ENCODE measurements around the gene SELENOV. TPM values are rescaled to one million over a fixed set of nuclear protein-coding genes. Genes with fewer than 3 reads are reported as not detected.

The SELENOV gene
- polyA plus RNA-seq, 3 donors: not detected

DNA sequence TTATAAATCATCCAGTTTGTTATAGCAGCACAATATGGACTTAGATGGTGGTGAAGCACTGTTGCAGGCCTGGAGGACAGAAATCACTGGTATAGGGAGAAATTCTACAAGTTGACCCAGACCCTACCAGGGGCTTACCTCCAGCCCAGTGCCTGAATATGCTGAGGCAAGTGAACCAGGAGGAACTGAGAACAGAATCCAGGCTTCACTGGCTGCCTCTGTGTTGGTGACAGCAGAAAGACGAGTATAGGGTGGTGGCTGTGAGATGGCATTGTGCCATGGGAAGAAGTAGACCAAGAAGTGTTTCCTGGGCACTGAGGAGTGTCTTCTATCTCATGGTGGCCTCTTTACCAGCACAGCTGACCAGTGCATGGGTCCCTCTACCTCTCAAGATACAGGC lies 40.9 kb downstream of the SELENOV start:
- peaks cover 48 to 65% of the 10 kb centered on the region in 2 donors for H3K4me1 ChIP-seq (ENCODE audit: control insufficient read depth in 1 of 2, insufficient read depth in 2 of 2, low read length in 2 of 2)
- no peak overlapping the region for H2AFZ ChIP-seq (ENCODE audit: insufficient read depth, low read depth, low read length, poor library complexity, severe bottlenecking)
- Mint-ChIP-seq H3K27me3 (ENCODE audit: low read depth in 3 of 3) (peaks cover 2 to 7% (median 2%) of the 10 kb centered on the region in 3 donors), H3K27ac (no peak overlapping the region), H3K4me3 (no peak overlapping the region), H3K4me1 (peaks cover 61% of the 10 kb centered on the region), H3K9me3 (no peaks in the 10 kb centered on the region), H3K36me3 (no peaks in the 10 kb centered on the region)
- H3K9ac ChIP-seq (ENCODE audit: insufficient read depth, low read length, poor library complexity, severe bottlenecking): no peak overlapping the region
- no peak overlapping the region for H3K4me2 ChIP-seq (replicated peaks; ENCODE audit: extremely low read depth, low read length, poor library complexity, severe bottlenecking)
- no peaks in the 10 kb centered on the region for H4K20me1 ChIP-seq (ENCODE audit: insufficient read depth, low read length)
- no peak for DNase-seq
- no peaks in the 10 kb centered on the region for H3K36me3 ChIP-seq (replicated peaks in 1 of 2; ENCODE audit: control insufficient read depth in 1 of 2, insufficient read depth in 2 of 2, low read length in 2 of 2)
- H3K27me3 ChIP-seq (ENCODE audit: control insufficient read depth in 2 of 2, insufficient read depth in 2 of 2, low read length in 2 of 2): no peaks in the 10 kb centered on the region
- H3K79me2 ChIP-seq (ENCODE audit: insufficient read depth, low read length): no peaks in the 10 kb centered on the region
- no peaks in the 10 kb centered on the region for H3K9me3 ChIP-seq (replicated peaks in 1 of 2; ENCODE audit: control insufficient read depth in 1 of 2, insufficient read depth in 1 of 2, low read length in 2 of 2)
- no peak overlapping the region for H3K4me3 ChIP-seq (replicated peaks in 1 of 3; ENCODE audit: low read depth in 2 of 3, low read length in 3 of 3)
- intact Hi-C loops (cut with micrococcal nuclease): loop anchor here in 1 of 2 donors (5.0 kb wide), 1 partner anchor 106 kb away; no protein-coding TSS in a partner anchor
- no CpG with 5 or more reads among the region's 1 CpG for WGBS (ENCODE audit: insufficient coverage)
- no peak overlapping the region for H3K27ac ChIP-seq (ENCODE audit: low read depth in 1 of 2, low read length in 2 of 2)
- TF ChIP-seq, protein P1, sequence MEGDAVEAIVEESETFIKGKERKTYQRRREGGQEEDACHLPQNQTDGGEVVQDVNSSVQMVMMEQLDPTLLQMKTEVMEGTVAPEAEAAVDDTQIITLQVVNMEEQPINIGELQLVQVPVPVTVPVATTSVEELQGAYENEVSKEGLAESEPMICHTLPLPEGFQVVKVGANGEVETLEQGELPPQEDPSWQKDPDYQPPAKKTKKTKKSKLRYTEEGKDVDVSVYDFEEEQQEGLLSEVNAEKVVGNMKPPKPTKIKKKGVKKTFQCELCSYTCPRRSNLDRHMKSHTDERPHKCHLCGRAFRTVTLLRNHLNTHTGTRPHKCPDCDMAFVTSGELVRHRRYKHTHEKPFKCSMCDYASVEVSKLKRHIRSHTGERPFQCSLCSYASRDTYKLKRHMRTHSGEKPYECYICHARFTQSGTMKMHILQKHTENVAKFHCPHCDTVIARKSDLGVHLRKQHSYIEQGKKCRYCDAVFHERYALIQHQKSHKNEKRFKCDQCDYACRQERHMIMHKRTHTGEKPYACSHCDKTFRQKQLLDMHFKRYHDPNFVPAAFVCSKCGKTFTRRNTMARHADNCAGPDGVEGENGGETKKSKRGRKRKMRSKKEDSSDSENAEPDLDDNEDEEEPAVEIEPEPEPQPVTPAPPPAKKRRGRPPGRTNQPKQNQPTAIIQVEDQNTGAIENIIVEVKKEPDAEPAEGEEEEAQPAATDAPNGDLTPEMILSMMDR (IDR thresholded peaks at IDR 0.05): no peak

DNA sequence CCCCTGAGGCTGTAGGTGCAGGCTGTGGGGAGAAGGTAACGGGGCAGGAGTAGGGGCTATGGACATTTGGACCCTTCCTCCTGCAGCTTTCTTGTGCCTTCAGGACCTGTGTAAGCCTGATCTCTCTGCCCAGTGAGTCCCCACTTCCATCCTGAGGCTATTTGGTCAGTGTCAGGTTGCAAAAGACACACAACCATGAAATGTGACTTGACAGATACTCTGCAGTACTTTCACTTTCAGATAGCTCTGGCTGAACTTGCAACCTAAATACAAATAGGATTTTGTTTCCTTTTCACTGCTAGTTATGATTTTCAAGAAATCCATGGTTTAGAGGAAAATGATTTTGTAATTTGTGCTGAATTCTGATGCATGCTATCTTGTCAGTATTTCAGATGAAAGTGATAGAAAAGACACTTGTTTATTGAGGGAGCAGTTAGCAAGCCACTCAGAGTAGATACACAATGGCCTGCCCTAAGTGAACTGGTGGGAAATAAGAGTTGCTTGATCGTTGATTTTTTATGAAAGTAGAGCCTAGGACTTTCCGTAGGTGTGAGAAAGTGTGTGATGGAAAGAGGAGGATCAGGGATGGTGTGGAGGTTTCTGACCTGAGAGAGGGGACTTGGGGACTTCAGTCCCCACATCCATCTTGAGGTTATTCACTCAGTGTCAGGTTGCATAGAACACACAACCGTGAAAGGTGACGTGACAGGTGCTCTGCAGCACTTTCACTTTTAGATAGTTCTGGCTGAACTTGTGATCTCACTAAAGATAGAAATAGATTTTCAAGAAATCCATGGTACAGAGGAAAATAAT lies 43.1 kb downstream of the SELENOV start:
- Mint-ChIP-seq H3K27ac (peak overlapping the region; percentile 16 to 78 (median 71)), H3K4me3 (peak overlapping the region in 1 of 2 donors; percentile 37), H3K36me3 (no peaks in the 10 kb centered on the region), H3K4me1 (peaks cover 46% of the 10 kb centered on the region), H3K27me3 (ENCODE audit: low read depth in 3 of 3) (peaks cover 3 to 14% (median 7%) of the 10 kb centered on the region in 3 donors), H3K9me3 (no peaks in the 10 kb centered on the region)
- intact Hi-C loops (cut with micrococcal nuclease): loop anchor here in 1 of 2 donors (5.0 kb wide), 1 partner anchor 104 kb away; no protein-coding TSS in a partner anchor
- H3K4me2 ChIP-seq (replicated peaks; ENCODE audit: extremely low read depth, low read length, poor library complexity, severe bottlenecking): peak overlapping the region; percentile 26
- peak overlapping the region; percentile 2 for H2AFZ ChIP-seq (ENCODE audit: insufficient read depth, low read depth, low read length, poor library complexity, severe bottlenecking)
- no peak overlapping the region for H3K4me3 ChIP-seq (replicated peaks in 1 of 3; ENCODE audit: low read depth in 2 of 3, low read length in 3 of 3)
- no peaks in the 10 kb centered on the region for H4K20me1 ChIP-seq (ENCODE audit: insufficient read depth, low read length)
- H3K36me3 ChIP-seq (replicated peaks in 1 of 2; ENCODE audit: control insufficient read depth in 1 of 2, insufficient read depth in 2 of 2, low read length in 2 of 2): no peaks in the 10 kb centered on the region
- H3K4me1 ChIP-seq (ENCODE audit: control insufficient read depth in 1 of 2, insufficient read depth in 2 of 2, low read length in 2 of 2): peaks cover 32 to 47% of the 10 kb centered on the region in 2 donors
- WGBS (ENCODE audit: insufficient coverage): 90% methylated on average over 2 of the region's 5 CpGs
- H3K79me2 ChIP-seq (ENCODE audit: insufficient read depth, low read length): no peaks in the 10 kb centered on the region
- H3K27ac ChIP-seq (ENCODE audit: low read depth in 1 of 2, low read length in 2 of 2): peak overlapping the region in 1 of 2 donors; percentile 10
- peaks cover 2% of the 10 kb centered on the region in 2 donors for H3K27me3 ChIP-seq (ENCODE audit: control insufficient read depth in 2 of 2, insufficient read depth in 2 of 2, low read length in 2 of 2)
- peak; percentile 14 to 24 (median 19) for DNase-seq
- no peaks in the 10 kb centered on the region for H3K9me3 ChIP-seq (replicated peaks in 1 of 2; ENCODE audit: control insufficient read depth in 1 of 2, insufficient read depth in 1 of 2, low read length in 2 of 2)
- TF ChIP-seq, protein P1 (IDR thresholded peaks at IDR 0.05): no peak
- no peak overlapping the region for H3K9ac ChIP-seq (ENCODE audit: insufficient read depth, low read length, poor library complexity, severe bottlenecking)
